Spleen (tissue), 7 donors: ENCODE data around the gene RPTOR.

ENCODE experiments used
- CTCF ChIP-seq, 11 experiments: fragments of 200-600 bp in 7 of 11; fragments of 450-650 bp in 4 of 11; sonication (generic) in 4 of 11; IDR thresholded peaks in 8 of 11; conservative IDR thresholded peaks in 3 of 11; 1 replicate in 7 of 11; 2 replicates in 4 of 11; pipeline versions ENCODE4 v1.4.0 to v1.8.0; 2016 to 2021; ENCODE audit warnings: antibody characterized with exemption in 11 of 11, inconsistent platforms in 4 of 11, mild to moderate bottlenecking in 1 of 11
- POLR2A ChIP-seq, 3 donors: fragments of 450-650 bp; IDR thresholded peaks; one replicate each; pipeline ENCODE4 v1.5.1; 2017; ENCODE audit warnings: antibody characterized with exemption in 3 of 3, mild to moderate bottlenecking in 1 of 3
- POLR2AphosphoS5 ChIP-seq, 3 donors: sonication (generic); formaldehyde crosslinking; IDR thresholded peaks; one replicate each; pipeline ENCODE4 v1.5.1; 2017; ENCODE audit warnings: antibody characterized with exemption in 3 of 3
- donor health status: DM: no; HTN: no; CAD: no; lungs with moderate emphysema.
- donor health status: DM: no; HTN: no; CAD: no.
- donor health status: DM: no; HTN: no; CAD: no.

GRCh38 chr17:80702315-80703141 lies 157.9 kb downstream of the RPTOR start:
- TF ChIP-seq POLR2A (IDR thresholded peaks at IDR 0.05) = no peak
- TF ChIP-seq CTCF (IDR thresholded peaks at IDR 0.05 in 8 of 11, conservative IDR thresholded peaks at IDR 0.05 in 3 of 11) = no peak
- TF ChIP-seq POLR2AphosphoS5 (IDR thresholded peaks at IDR 0.05) = no peak
